ENCODE data around the gene TMEM120A. TPM values are rescaled to one million over a fixed set of nuclear protein-coding genes. Genes with fewer than 3 reads are reported as not detected.

The TMEM120A gene
- total and polyA plus RNA-seq, 9 donors = 11.1 to 62.6 (median 41.3) TPM

DNA sequence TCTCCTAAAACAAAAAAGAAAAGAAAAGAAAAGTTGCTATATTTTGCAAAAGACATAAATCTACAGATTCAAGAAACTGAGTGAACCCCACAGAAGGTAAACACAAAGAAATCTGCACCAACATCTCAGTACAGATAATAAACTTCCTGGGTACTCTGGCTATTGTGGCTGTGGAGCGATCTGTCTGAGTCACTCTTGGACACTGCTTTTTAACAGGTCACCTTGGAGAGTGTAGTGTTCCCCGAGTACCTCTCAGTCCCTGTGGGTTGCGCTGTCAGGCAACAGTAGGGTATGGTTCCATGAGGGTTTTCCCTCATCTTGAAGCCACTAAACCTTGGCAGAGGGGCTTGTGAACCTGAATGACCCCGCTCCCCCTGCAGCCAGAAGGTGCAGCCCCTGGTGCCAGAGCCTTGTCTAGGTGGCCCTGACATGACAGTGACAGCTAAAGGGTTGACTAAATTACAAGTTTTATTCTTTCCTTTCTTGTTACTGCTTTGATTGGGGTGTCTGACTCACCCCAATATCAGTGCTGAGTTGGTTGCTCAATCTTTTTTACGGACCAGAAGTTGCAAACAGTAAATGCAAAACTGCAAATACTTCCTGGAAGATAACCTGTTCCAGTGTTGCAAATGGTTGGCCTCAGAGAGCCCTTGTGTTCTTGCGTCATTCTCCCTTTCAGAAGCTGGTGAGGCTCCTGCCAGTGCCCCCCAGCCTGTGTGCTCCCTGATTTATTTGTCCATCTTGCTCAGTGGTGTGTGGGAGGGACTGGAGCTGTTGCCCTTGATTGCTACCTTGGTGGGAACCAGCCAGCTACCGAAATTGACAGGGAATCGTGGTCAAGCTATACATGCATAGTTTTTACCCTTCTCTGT is 48.9 kb downstream of the TMEM120A start:
- H3K36me3 ChIP-seq (ENCODE audit: control insufficient read depth, insufficient read depth, low read length) = peaks cover 6% of the 10 kb centered on the region
- H3K27me3 ChIP-seq (ENCODE audit: control insufficient read depth, insufficient read depth, low read length) = no peaks in the 10 kb centered on the region
- peaks cover 8% of the 10 kb centered on the region for H3K4me1 ChIP-seq (ENCODE audit: control insufficient read depth, insufficient read depth, low read length)
- DNase-seq = no peak
- H3K4me3 ChIP-seq (ENCODE audit: low read length) = no peak overlapping the region
- 92% methylated on average over 2 of the region's 8 CpGs for WGBS (ENCODE audit: insufficient coverage)
- no peaks in the 10 kb centered on the region for H3K9me3 ChIP-seq (replicated peaks; ENCODE audit: control insufficient read depth, low read depth, low read length)
- H3K27ac ChIP-seq (ENCODE audit: low read length) = no peak overlapping the region

DNA sequence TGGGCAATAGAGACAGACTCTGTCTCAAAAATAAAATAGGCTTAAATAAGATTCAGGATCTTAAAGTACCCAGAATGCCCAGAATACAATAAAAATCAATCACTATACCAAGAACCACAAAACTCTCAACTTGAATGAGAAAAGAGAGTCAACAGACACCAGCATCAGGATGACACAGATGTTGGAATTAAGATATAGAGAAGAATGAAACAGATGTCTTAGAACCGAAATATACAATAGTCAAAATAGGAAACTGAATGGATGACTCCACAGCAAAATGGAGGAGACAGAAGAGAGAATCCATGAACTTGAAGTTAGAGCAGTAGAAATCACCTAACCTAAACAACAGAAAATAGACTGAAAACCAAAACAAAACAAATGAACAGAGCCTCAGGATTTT is 49.9 kb downstream of the TMEM120A start:
- peaks cover 8% of the 10 kb centered on the region for H3K4me1 ChIP-seq (ENCODE audit: control insufficient read depth, insufficient read depth, low read length)
- WGBS (ENCODE audit: insufficient coverage) = no CpG with 5 or more reads among the region's 1 CpG
- H3K27ac ChIP-seq (ENCODE audit: low read length) = no peak overlapping the region

DNA sequence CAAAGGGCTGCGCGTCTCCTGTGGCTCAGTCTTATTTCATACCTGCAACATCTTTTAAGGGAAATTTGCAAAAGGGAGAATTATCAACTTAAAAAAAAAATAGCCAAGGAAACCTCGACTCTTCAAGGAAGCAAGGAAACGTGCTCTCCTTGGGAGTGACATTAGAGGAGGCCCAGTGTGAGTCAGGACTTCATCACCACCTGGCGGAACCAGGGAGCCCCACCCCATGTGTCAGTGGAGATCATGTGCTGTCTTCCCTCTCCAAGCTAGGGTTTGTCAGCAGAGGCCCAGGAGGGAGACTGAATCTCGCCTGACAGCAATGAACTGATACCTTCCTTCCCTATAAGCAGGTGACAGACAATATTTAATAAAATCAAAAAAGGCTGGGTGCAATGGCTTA is 50.5 kb downstream of the TMEM120A start:
- no peak for DNase-seq
- H3K27ac ChIP-seq (ENCODE audit: low read length) = no peak overlapping the region

More for the DNA sequence above, 49.9 kb downstream of the TMEM120A start:
- H3K27me3 ChIP-seq (ENCODE audit: control insufficient read depth, insufficient read depth, low read length) = no peaks in the 10 kb centered on the region
- H3K36me3 ChIP-seq (ENCODE audit: control insufficient read depth, insufficient read depth, low read length) = peaks cover 6% of the 10 kb centered on the region
- no peaks in the 10 kb centered on the region for H3K9me3 ChIP-seq (replicated peaks; ENCODE audit: control insufficient read depth, low read depth, low read length)
- H3K4me3 ChIP-seq (ENCODE audit: low read length) = no peak overlapping the region
- no peak for DNase-seq

DNA sequence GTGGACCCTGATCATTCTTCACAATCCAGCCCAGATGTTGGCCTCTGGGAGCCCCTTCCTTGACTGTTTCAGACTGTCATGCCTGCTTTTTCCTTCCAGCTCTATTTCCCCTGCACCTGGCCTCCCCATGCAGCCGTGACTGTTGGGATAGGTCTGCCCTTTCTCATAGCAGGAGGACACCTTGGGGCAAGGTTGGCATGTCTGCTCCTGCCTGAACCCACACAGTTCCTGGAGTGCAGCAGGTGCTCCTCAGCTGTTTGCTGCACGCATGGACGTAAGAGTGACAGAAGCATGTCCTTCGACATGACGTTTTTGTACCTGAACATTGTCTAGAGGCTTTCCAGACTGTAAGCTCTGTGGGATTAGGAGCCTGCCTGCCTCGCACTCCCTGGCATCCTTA is 55.5 kb downstream of the TMEM120A start:
- Histone ChIP-seq H3K4me3 (ENCODE audit: low read length) (no peak overlapping the region), H3K27me3 (ENCODE audit: control insufficient read depth, insufficient read depth, low read length) (no peaks in the 10 kb centered on the region), H3K4me1 (ENCODE audit: control insufficient read depth, insufficient read depth, low read length) (peaks cover 15% of the 10 kb centered on the region), H3K36me3 (ENCODE audit: control insufficient read depth, insufficient read depth, low read length) (peaks cover 7% of the 10 kb centered on the region), H3K9me3 (replicated peaks; ENCODE audit: control insufficient read depth, low read depth, low read length) (no peaks in the 10 kb centered on the region), H3K27ac (ENCODE audit: low read length) (no peak overlapping the region)
- 65% methylated on average over 6 of the region's 6 CpGs for WGBS (ENCODE audit: insufficient coverage)
- no peak for DNase-seq

More for the DNA sequence above, 50.5 kb downstream of the TMEM120A start:
- H3K36me3 ChIP-seq (ENCODE audit: control insufficient read depth, insufficient read depth, low read length) = peaks cover 6% of the 10 kb centered on the region
- no peaks in the 10 kb centered on the region for H3K9me3 ChIP-seq (replicated peaks; ENCODE audit: control insufficient read depth, low read depth, low read length)
- peaks cover 12% of the 10 kb centered on the region for H3K4me1 ChIP-seq (ENCODE audit: control insufficient read depth, insufficient read depth, low read length)
- WGBS (ENCODE audit: insufficient coverage) = 93% methylated on average over 2 of the region's 6 CpGs
- no peak overlapping the region for H3K4me3 ChIP-seq (ENCODE audit: low read length)
- no peaks in the 10 kb centered on the region for H3K27me3 ChIP-seq (ENCODE audit: control insufficient read depth, insufficient read depth, low read length)

DNA sequence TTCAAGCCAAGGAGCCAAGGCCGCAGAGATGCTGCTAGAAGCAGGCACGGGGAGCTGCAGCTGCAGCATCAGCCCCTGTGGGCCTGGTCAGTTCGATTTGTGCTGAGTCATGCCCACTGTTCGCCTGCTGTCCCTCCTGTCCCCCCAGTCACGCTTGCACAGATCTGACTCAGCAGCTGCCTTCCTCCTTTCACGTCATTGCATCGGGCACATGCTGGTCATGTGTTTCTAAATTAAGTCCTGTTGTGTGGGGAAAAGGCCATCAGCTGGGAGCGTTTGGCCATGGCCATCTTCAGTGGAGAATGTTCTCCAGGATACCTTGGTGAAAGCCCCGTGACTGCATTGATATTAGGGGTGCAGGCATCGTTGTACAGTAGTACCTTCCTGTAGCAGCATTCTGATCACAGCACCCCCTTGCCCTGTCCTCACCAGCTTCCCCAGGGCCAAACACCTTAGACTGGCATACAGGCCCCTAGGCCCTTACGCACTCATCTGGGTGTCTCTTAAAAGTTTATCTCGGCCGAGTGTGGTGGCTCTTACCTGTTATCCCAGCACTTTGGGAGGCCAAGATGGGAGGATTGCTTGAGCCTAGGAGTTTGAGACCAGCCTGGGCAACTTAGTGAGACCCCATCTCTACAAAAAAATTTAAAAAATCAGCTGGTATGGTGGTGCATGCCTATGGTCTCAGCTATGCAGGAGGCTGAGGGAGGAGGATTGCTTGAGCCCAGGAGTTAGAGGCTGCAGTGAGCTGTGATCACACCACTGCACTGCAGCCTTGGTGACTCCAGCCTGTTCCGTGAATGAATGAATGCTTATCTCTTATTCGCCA is 56.2 kb downstream of the TMEM120A start:
- peak; percentile 82 for DNase-seq
- H3K27ac ChIP-seq (ENCODE audit: low read length) = peak overlapping the region; percentile 62
- H3K27me3 ChIP-seq (ENCODE audit: control insufficient read depth, insufficient read depth, low read length) = no peaks in the 10 kb centered on the region
- 67% methylated on average over 11 of the region's 15 CpGs for WGBS (ENCODE audit: insufficient coverage)
- H3K9me3 ChIP-seq (replicated peaks; ENCODE audit: control insufficient read depth, low read depth, low read length) = no peaks in the 10 kb centered on the region
- H3K36me3 ChIP-seq (ENCODE audit: control insufficient read depth, insufficient read depth, low read length) = peaks cover 7% of the 10 kb centered on the region
- peaks cover 15% of the 10 kb centered on the region for H3K4me1 ChIP-seq (ENCODE audit: control insufficient read depth, insufficient read depth, low read length)
- no peak overlapping the region for H3K4me3 ChIP-seq (ENCODE audit: low read length)

Other genes with a start within 250 kb of the TMEM120A start
- 0.84 TPM for gene CCL26, start 222.4 kb downstream of the TMEM120A start, total RNA-seq
- gene CCL26, start 222.4 kb downstream of the TMEM120A start, polyA plus RNA-seq (ENCODE audit: insufficient read depth in 1 of 8, insufficient read length in 8 of 8, low replicate concordance in 1 of 8) = 1 to 10 TPM in 4 of 8 donors, under 1 TPM in 4; 0.61 to 1.6 (median 1.0) TPM
- gene CCL24, start 180.8 kb downstream of the TMEM120A start, total RNA-seq = 0.13 TPM
- gene CCL24, start 180.8 kb downstream of the TMEM120A start, polyA plus RNA-seq (ENCODE audit: insufficient read depth in 1 of 8, insufficient read length in 8 of 8, low replicate concordance in 1 of 8) = 1 to 10 TPM in 1 of 8 donors, under 1 TPM in 2, not detected in 5; 0.67 to 1.2 (median 0.69) TPM
- gene RHBDD2, start 115.6 kb downstream of the TMEM120A start, total RNA-seq = 9.1 TPM
- gene RHBDD2, start 115.6 kb downstream of the TMEM120A start, polyA plus RNA-seq (ENCODE audit: insufficient read depth in 1 of 8, insufficient read length in 8 of 8, low replicate concordance in 1 of 8) = 10 to 100 TPM; 18.9 to 27.2 (median 21.2) TPM
- gene POR, start 79.4 kb downstream of the TMEM120A start, total RNA-seq = 33.2 TPM
- 10 to 100 TPM; 30.4 to 42.7 (median 35.5) TPM for gene POR, start 79.4 kb downstream of the TMEM120A start, polyA plus RNA-seq (ENCODE audit: insufficient read depth in 1 of 8, insufficient read length in 8 of 8, low replicate concordance in 1 of 8)
- 17.9 TPM for gene STYXL1, start 53.4 kb upstream of the TMEM120A start, total RNA-seq
- gene STYXL1, start 53.4 kb upstream of the TMEM120A start, polyA plus RNA-seq (ENCODE audit: insufficient read depth in 1 of 8, insufficient read length in 8 of 8, low replicate concordance in 1 of 8) = 10 to 100 TPM; 15.2 to 29.7 (median 21.8) TPM
- gene MDH2, start 53.5 kb upstream of the TMEM120A start, total RNA-seq = 59.8 TPM
- 100 to 1,000 TPM; 194 to 272 (median 248) TPM for gene MDH2, start 53.5 kb upstream of the TMEM120A start, polyA plus RNA-seq (ENCODE audit: insufficient read depth in 1 of 8, insufficient read length in 8 of 8, low replicate concordance in 1 of 8)
- 0.31 TPM for gene SRRM3, start 207.3 kb upstream of the TMEM120A start, total RNA-seq
- under 1 TPM; 0.43 to 0.79 (median 0.53) TPM for gene SRRM3, start 207.3 kb upstream of the TMEM120A start, polyA plus RNA-seq (ENCODE audit: insufficient read depth in 1 of 8, insufficient read length in 8 of 8, low replicate concordance in 1 of 8)

Measured in muscle of leg (tissue), 11 donors.